Renal cortex interstitium (tissue), 11 donors: ENCODE results near the gene TAF3. TPM values are rescaled to one million over a fixed set of nuclear protein-coding genes. Genes with fewer than 3 reads are reported as not detected.
A peak's percentile ranks its signal among the peaks of the same experiment; 100 is the strongest.

ENCODE experiments used
- DNase-seq, 11 donors: peaks; one replicate each; pipeline ENCODE4 v3.0.0-alpha.2; 2013; ENCODE audit warnings: low read depth in 9 of 11, low spot score in 4 of 11; ENCODE audit errors: extremely low read depth in 1 of 11
- polyA plus RNA-seq, 3 donors: library from polyadenylated mRNA; unstranded; fragments of 120-200 nt; gene quantifications; one replicate each; pipeline ENCODE4 v1.2.1, GENCODE V29; 2013; ENCODE audit not compliant: insufficient read length in 3 of 3

TAF3 gene
- polyA plus RNA-seq, 3 donors = 10.6 to 12.3 (median 10.9) TPM

GRCh38 chr10:8049865-8050555 is 231.7 kb downstream of the TAF3 start:
- no peak for DNase-seq

GRCh38 chr10:8050556-8051108 is 232.3 kb downstream of the TAF3 start:
- DNase-seq = no peak

- no peak for DNase-seq
These were observed 233.0 kb downstream of the TAF3 start for GRCh38 chr10:8051109-8051821.

DNA sequence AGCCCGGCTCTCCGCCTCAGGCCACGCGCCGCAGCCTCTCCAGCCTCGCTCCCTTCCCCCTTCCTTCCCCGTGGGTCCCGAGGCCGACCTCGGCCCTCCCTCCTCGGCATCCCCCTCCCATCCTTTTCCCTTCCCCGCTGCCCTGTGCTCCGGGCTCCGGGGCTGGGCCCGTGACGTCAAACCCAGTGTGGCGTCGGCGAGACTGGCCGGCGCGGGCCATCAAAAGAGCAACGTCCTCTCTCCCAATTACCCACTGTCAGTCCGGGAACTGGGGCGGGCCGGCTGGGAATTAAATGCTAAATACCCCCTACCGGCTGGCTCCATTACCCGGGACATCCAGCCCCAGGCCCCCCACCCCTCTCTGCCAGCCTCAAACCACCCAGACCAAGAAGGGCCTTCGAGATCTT is 233.5 kb downstream of the TAF3 start:
- no peak for DNase-seq

DNA sequence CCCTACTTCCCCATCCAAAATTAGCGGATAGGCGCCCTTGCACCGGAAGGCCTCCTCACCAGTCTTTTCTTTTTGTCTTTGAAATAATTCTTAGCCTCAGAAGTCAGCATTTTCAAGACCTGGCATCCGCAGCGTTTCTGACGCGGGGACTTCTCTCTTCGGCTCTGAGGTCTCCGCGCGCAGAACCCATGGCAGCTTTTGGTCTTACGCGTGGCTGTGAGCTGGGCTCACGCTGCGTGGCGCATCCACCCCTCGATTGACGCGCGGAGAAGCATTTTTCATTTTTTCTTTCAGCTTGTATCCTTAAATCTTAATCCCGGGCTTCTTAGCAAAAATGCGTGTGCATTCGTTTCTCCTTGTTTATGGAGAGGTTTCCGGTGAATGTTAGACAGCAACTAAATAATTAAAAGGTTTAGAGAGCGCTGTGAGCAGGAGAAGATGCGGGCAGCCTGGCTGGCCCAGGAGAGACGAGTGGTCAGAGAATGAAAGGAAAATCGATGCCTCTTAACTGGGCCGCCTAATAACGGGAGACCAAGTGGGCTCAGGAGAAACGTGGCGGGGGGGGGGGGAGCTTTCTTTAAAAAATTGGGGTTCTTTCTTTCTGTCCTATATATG is 234.1 kb downstream of the TAF3 start:
- no peak for DNase-seq

GRCh38 chr10:8052956-8053445 is 234.7 kb downstream of the TAF3 start:
- DNase-seq = no peak

- peak in 9 of 11 donors; percentile 70 to 85 (median 80) for DNase-seq
These were observed 235.3 kb downstream of the TAF3 start for GRCh38 chr10:8053446-8054243.

GRCh38 chr10:8054244-8054493 is 235.9 kb downstream of the TAF3 start:
- DNase-seq = no peak

DNA sequence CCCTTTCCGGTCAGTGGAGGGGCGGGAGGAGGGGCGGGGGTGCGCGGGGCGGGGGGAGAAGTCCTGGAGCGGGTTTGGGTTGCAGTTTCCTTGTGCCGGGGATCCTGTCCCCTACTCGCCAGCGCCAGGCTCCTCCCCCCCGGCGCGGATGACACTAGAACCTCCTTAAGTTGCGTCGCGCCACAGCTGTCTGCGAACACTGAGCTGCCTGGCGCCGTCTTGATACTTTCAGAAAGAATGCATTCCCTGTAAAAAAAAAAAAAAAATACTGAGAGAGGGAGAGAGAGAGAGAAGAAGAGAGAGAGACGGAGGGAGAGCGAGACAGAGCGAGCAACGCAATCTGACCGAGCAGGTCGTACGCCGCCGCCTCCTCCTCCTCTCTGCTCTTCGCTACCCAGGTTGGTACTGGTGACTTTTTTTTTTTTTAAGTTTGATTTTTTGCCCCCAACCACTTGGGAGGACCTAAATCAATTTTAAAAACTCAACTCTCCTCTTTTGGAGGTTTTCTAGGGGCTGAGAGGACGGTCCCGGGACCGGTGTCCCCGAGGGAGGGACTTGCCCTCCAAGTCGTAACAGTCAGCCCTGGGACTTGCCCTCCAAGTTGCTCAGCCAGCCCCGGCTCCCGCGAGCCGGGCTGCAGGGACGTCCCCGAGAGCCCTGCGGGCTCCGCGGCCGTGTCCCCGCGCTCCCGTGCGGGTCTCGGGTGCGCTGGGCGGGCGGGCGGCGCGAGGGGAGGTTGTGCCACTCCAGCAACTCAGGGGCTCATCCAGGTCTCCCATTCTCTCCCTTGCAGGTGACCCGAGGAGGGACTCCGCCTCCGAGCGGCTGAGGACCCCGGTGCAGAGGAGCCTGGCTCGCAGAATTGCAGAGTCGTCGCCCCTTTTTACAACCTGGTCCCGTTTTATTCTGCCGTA is 236.4 kb downstream of the TAF3 start, which contains the start of gene GATA3:
Gene GATA3 (plus strand): TSS at position 195 of the 914 bp plus-strand sequence. CDS start 968 bp downstream, outside the sequence.
- DNase-seq = peak in 6 of 11 donors; percentile 72 to 80 (median 75)

GRCh38 chr10:8055420-8056349 is 237.4 kb downstream of the TAF3 start:
- DNase-seq = no peak

DNA sequence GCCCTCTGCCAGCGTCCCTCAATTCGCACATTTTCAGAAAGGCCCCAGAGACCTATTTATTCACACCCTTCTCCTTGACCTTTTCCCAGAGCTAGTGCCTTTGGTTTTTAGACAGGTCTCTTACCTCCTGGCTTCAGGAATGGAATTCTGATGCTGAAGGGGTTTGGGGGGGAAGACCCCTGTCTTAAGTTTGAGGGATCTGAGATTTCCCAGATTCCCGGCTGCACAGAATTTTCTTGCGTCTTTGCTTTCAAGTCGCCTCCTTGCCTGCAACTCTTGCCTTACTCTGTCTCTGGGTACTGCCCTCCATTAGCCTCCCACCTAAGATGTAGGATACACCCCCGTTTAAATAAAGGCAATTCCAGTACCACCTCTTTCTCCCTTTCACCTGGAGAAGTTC is 238.1 kb downstream of the TAF3 start:
- DNase-seq = no peak

GRCh38 chr10:8056871-8057331 is 238.6 kb downstream of the TAF3 start:
- no peak for DNase-seq

- no peak for DNase-seq
These were observed 239.4 kb downstream of the TAF3 start for GRCh38 chr10:8057636-8058273.

GRCh38 chr10:8058274-8059111 is 240.2 kb downstream of the TAF3 start:
- DNase-seq = no peak

DNA sequence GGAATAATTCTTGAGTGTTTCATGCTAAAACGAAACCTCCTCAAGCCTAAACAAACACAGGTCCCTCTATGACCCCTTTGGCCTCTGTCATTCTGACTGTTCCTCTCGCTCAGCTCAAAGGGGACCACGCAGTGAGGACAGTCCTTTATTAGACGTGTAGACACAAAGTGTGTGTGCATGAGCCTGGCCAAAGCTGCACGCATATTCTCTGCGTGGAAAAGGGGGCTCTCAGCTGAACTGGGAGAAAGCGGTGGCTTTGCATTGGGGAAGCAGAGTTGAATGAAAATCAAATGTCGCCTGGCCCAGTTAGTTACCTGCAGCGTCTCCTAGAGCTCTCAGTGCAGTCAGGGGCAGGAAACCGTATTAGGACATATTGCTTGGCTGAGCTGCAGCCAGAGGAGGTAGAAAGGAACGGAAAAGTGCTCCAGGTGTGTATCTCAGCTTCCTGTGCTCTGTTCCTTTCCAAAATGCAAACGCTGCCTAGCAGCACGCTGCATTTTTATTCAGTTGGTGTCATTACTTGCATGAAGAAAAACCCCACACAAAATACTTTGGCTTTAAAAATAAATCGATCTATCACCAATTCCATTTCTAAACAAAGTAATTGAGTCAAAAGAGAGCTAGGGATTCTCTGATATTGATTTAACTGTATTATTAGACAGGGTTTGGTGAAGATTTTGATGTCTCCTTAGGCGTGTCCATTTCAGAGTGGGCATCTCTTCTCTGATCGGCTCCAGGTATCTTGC is 241.1 kb downstream of the TAF3 start:
- DNase-seq = no peak
